HTR-8/SVneo (cell line): Measurements from ENCODE around the gene PRPH.
"Not testable (repeated sequence)": the region's sequence is repeated elsewhere in the genome, so short reads cannot be mapped to it uniquely, and the experiment has no call there.

Source experiments
- DNase-seq: peaks from one replicate; pipeline ENCODE4 v3.0.0; 2011; ENCODE audit warnings: low spot score, mixed read lengths; ENCODE audit not compliant: insufficient read length
- FAIRE-seq: peaks from 2 replicates; lab custom pipeline; 2011; peaks lifted over from hg19 to GRCh38; lab: Jason Lieb, UNC

PRPH gene

GRCh38 chr12:49295082-49295936 is at the start of gene PRPH:
TSS of gene PRPH (plus strand) at chr12:49295147. CDS start at chr12:49295201, 54 bp downstream.
- DNase-seq (no peak), FAIRE-seq (no peak)

DNA sequence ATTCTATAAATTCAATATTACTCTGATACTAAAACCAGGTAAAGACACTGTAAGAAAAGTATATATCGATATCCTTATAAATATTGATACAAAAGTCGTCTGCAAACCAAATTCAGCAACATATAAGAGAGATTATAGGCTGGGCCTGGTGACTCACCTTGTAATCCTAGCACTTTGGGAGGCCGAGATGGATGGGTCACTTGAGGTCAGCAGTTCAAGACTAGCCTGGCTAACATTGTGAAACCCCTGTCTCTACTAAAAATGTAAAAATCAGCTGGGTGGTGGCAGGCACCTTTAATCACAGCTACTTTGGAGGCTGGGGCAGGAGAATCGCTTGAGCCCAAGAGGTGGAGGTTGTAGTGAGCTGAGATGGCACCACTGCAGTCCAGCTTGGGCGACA is 43.6 kb upstream of the PRPH start:
- FAIRE-seq: no peak

GRCh38 chr12:49253033-49253623 is 41.8 kb upstream of the PRPH start:
- DNase-seq (peak; percentile 42), FAIRE-seq (peak; percentile 55)

More for the DNA sequence above, 43.6 kb upstream of the PRPH start:
- no peak for DNase-seq

- not testable (repeated sequence) for DNase-seq, FAIRE-seq
These were observed 39.5 kb upstream of the PRPH start for GRCh38 chr12:49255456-49255855.

DNA sequence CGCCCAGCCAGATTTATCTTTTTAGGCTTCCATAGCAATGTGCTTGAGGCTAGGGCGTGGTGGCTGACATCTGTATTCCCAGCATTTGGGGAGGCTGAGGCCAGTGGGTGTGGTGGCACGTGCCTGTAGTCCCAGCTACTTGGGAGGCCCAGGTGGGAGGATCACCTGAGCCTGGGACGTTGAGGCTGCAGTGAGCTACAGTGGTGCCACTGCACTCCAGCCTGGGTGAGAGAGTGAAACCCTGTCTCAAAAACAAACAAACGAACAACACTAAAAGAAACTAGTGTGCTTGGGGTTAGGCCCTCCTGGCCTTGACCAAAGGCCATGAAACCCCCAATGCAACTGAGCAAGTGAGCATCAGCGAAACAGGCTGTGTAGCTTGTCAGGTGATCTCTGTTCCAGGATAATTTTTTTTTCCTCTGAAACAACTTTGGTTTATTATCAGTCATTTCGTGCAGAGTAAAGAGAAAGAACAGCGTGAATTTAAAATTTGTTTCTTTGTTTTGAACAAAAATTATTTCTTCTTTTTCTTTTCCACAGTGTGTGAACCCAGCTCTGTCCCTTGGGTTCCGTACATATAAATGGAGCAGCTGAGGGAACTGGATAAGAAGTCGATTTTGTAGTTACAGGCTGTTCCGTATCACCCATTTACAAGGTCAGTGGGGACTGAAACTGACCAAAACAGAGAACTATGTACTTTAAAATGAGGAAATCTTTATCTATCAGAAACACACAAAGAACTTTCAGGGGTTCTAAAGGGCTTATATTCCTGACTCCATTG is 38.9 kb upstream of the PRPH start:
- no peak for DNase-seq
- no peak for FAIRE-seq

DNA sequence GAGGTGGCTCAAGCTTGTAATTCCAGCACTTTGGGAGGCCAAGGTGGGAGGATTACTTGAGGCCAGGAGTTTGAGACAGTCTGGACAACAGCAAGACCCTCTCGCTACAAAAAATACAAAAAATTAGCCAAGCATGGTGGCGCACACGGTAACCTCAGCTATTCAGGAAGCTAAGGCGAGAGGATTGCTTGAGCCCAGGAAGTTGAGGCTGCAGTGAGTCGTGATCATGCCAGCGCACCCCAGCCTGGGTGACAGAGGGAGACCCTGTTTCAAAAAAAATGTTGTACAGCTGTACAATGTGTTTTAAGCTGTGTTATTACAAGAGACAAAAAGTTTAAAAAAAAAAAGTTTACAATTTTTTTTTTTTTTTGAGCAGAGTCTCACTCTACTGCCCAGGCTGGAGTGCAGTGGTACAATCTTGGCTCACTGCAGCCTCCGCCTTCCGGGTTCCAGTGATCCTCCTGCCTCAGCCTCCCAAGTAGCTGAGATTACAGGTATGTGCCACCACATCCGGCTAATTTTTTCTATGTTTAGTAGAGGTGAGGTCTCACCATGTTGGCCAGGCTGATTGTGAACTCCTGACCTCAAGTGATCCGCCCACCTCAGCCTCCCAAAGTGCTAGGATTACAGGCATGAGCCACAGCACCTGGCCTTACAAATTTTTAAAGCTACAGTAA is 37.3 kb upstream of the PRPH start:
- not testable (repeated sequence) for DNase-seq, FAIRE-seq

DNA sequence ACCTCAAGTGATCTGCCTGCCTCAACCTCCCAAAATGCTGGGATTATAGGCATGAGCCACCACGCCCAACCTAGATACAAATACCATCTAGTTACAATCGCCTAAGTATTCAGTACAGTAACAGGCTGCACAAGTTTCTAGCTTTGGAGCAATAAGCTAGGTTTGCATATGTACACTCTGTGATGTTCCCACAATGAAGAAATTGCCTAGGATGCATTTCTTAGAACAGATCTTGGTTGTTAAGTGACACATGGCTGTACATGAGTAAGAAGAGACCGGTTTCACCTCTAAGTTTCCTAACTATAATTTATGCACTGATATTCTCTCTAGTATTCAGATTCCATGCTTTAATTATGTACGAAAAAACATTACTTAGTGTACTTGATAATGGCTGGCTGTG is 35.5 kb upstream of the PRPH start:
- DNase-seq: no peak
- no peak for FAIRE-seq

DNA sequence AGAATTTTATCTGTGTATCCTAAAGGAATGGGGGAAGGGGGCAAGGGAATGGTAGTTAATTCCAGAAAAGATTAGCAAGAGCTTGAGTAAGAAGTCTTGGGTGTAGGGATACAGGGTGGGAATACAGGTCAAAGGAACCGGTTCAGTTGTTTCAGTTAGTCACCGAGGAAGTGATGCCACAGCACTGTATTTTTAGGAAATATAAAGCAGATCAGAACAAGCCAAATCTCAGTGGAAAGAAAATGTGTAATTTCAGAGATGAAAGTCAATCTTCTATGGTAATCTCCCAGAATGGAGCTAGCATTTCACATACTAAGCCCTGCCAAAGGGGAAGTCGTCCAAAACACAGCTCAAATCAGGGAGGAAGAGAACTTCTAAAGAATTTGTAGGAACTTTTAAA is 34.8 kb upstream of the PRPH start:
- FAIRE-seq: no peak

DNA sequence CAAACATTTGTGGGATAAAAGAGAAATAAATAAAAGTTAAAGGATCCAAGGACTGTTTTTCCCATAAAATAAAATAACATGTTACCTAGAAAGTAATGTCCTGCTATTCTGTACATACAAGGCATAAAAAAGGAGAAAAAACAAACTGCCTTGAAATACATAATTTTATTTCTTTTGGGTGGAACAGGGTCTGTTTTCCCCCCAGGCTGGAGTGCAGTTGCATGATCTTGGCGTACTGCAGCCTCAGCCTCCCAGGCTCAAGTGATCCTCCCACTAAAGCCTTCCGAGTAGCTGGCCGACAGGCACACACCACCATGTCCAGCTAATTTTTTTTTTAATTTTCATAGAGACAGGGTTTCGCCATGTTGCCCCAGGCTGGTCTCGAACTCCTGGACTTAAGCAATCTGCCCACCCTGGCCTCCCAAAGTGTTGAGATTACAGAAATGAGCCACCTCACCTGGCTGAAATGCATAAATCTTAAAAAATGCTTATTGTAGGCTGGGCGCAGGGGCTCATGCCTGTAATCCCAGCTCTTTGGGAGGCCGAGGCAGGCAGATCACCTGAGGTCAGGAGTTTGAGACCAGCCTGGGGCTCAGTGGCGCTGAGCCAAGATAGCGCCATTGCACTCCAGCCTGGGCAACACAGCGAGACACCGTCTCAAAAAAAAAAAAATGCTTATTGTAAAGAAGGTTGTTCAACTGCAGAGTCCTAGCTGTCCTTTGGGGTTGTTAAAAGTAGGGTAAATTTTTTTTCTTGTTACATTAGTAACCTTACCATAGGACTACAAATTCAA is 34.2 kb upstream of the PRPH start:
- no peak for FAIRE-seq

More for the DNA sequence above, 34.8 kb upstream of the PRPH start:
- DNase-seq: no peak

GRCh38 chr12:49261721-49262120 is 33.2 kb upstream of the PRPH start:
- no peak for DNase-seq
- no peak for FAIRE-seq

More for the DNA sequence above, 34.2 kb upstream of the PRPH start:
- DNase-seq: no peak

- FAIRE-seq: no peak
- no peak for DNase-seq
These were observed 31.6 kb upstream of the PRPH start for GRCh38 chr12:49263400-49263763.

DNA sequence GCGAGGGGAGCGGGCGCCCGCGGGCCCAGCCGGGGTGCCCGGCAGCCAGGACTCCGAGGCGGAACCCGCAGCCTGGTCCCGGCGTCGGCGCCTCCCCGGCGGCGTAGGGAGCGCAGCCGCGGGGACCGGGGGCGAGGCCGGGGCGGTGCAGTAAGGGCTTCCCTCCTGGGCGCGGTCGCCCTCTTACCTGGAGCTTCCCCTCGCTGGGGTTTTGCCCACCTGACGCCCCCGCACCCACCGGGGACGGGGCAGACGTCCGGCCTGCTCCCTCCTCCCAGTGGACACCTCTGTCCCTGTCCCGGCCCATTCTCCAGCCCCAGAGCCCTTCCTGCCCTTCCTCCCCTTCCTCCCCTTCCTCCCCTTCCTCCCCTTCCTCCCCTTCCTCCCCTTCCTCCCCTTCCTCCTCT is 30.5 kb upstream of the PRPH start:
- no peak for FAIRE-seq
- DNase-seq: no peak

GRCh38 chr12:49264873-49265792 is 29.8 kb upstream of the PRPH start, which contains the start of gene TUBA1C:
TSS of gene TUBA1C (plus strand) at chr12:49265082. CDS start at chr12:49265182, 100 bp downstream.
- DNase-seq (peak; percentile 94), FAIRE-seq (no peak)

DNA sequence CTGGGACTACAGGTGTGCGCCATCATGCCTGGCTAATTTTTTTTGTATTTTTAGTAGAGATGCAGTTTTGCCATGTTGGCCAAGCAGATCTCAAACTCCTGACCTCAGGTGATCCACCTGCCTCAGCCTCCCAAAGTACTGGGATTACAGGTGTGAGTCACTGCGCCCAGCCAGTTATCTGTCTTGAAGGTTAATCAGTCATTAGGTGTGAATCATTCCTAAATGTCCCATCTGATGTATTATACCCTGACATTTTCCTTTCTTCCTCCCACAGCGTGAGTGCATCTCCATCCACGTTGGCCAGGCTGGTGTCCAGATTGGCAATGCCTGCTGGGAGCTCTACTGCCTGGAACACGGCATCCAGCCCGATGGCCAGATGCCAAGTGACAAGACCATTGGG is 25.8 kb upstream of the PRPH start:
- not testable (repeated sequence) for DNase-seq
- peak; percentile 59 for FAIRE-seq

GRCh38 chr12:49272790-49273725 is 21.9 kb upstream of the PRPH start:
- FAIRE-seq (no peak), DNase-seq (no peak)

DNA sequence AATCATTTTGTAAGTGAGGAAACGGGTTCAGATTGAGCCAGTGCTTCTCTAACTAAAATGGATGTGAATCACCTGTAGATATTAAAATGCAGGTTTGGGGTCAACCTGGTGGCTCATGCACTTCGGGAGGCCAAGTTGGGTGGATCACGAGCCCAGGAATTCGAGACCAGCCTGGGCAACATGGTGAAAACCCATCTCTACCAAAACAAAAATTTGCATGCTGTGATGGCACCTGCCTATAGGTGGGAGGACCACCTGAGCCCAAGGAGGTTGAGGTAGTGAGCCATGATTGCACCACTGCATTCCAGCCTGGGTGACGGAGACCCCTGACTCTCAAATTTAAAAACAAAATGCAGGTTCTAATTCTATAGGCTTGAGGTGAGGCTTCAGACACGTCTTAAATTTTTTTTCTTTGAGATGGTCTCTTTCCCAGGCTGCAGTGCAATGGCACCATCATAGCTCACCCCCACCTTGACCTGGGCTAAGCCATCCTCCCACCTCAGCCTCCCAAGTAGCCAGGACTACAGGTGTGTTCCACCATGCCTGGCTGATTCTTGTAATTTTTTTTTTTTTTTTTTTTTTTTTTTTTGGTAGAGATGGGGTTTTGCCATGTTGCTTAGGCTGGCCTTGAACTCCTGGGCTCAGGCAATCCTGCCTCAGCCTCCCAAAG is 21.1 kb upstream of the PRPH start:
- DNase-seq (no peak), FAIRE-seq (no peak)
